Thyroid gland (tissue), 4 donors: Measurements from ENCODE around the gene COL13A1. TPM values are rescaled to one million over a fixed set of nuclear protein-coding genes. Genes with fewer than 3 reads are reported as not detected.

Experiments
- DNase-seq, 2 donors: peaks; one replicate each; pipeline ENCODE4 v3.0.0-alpha.2; 2019
- H3K27ac ChIP-seq, 3 donors: fragments of 200-600 bp; sonication (generic); 1 replicate in 2 of 3; 2 replicates in 1 of 3; pipeline ENCODE4 v1.5.1; 2016 to 2019; ENCODE audit warnings: mild to moderate bottlenecking in 1 of 3, moderate library complexity in 1 of 3
- H3K27me3 ChIP-seq: fragments of 200-600 bp; sonication (generic); one replicate; pipeline ENCODE4 v1.5.1; 2019
- H3K36me3 ChIP-seq, 2 donors: fragments of 200-600 bp; sonication (generic); one replicate each; pipeline ENCODE4 v1.5.1; 2016 to 2019
- H3K4me1 ChIP-seq, 2 donors: fragments of 200-600 bp; sonication (generic); one replicate each; pipeline ENCODE4 v1.5.1; 2017 to 2019
- H3K4me3 ChIP-seq, 3 donors: fragments of 200-600 bp; sonication (generic); replicated peaks in 1 of 3; 1 replicate in 2 of 3; 2 replicates in 1 of 3; pipeline ENCODE4 v1.5.1; 2016; ENCODE audit warnings: mild to moderate bottlenecking in 1 of 3
- H3K9me3 ChIP-seq: fragments of 200-600 bp; sonication (generic); one replicate; pipeline ENCODE4 v1.5.1; 2017
- POLR2A ChIP-seq, 2 donors: fragments of 450-650 bp; IDR thresholded peaks; one replicate each; pipeline ENCODE4 v1.6.1; 2017; ENCODE audit warnings: antibody characterized with exemption in 2 of 2, mild to moderate bottlenecking in 2 of 2, moderate library complexity in 1 of 2
- WGBS, 2 donors: methylation state at CpG; one replicate each; pipeline ENCODE4 v1.1.5; 2017; 5-methylcytosine and 5-hydroxymethylcytosine counted together
- intact Hi-C: fragments of 100-400 bp; cut with DNase I; formaldehyde crosslinking; loops from one replicate; pipeline ENCODE4 v1.15.1; 2023
- total RNA-seq, 4 donors: library from RNA; depleted of rRNA; stranded (reverse); fragments of >200 nt; gene quantifications; one replicate each; pipeline ENCODE4 v1.2.3, GENCODE V29; 2016
- TF ChIP-seq, protein P1 (sequence below), 6 experiments: fragments of 200-600 bp in 3 of 6; fragments of 450-650 bp in 3 of 6; sonication (generic) in 3 of 6; IDR thresholded peaks; one replicate each; pipeline ENCODE4 v1.5.1; 2016 to 2019; ENCODE audit warnings: antibody characterized with exemption in 6 of 6, mild to moderate bottlenecking in 2 of 6, inconsistent platforms in 1 of 6, moderate library complexity in 1 of 6

The COL13A1 gene
- total RNA-seq, 4 donors from 2014 or later = 0.22 to 2.4 (median 0.41) TPM

DNA sequence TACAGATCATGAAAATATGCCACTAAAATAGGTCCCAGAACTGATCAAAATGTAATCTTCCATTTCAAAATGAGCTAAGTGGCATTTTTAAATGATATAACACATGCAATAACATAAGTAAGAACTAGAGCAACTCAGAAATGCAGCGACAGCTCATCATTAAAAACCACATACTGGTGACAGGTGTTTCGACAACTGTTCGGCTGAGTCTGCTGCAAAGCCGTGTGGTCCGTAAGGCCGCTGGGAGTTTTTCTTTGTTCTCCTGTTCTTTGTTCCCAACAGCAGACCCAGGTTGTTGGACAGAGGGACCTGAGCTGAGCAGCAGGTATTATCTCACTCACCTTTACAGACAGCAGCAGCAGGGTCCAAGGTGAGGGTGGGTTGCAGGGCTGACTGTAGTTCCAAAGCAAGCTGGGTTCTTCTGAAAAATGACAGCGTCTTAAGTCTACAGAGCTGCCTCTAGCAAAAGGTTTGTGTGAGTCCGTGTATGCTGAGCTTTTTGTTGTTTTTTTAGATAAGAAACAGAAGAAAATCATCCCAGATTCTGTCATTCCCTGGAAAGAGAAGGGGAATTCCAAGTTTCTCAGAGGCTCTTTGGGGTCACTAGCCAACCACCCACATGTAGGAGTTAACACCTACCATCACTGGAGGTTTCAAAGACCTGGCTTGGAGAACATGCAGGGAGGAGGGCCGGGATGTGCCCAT, 205.6 kb downstream of the COL13A1 start:
- no peak overlapping the region for H3K4me3 ChIP-seq
- H3K9me3 ChIP-seq = no peaks in the 10 kb centered on the region
- no peaks in the 10 kb centered on the region for H3K36me3 ChIP-seq
- 83 to 84% methylated on average over 8 to 9 of the region's 9 CpGs for WGBS, 2 donors
- H3K27ac ChIP-seq = no peak overlapping the region
- intact Hi-C loops = no loop called here
- TF ChIP-seq, protein P1, sequence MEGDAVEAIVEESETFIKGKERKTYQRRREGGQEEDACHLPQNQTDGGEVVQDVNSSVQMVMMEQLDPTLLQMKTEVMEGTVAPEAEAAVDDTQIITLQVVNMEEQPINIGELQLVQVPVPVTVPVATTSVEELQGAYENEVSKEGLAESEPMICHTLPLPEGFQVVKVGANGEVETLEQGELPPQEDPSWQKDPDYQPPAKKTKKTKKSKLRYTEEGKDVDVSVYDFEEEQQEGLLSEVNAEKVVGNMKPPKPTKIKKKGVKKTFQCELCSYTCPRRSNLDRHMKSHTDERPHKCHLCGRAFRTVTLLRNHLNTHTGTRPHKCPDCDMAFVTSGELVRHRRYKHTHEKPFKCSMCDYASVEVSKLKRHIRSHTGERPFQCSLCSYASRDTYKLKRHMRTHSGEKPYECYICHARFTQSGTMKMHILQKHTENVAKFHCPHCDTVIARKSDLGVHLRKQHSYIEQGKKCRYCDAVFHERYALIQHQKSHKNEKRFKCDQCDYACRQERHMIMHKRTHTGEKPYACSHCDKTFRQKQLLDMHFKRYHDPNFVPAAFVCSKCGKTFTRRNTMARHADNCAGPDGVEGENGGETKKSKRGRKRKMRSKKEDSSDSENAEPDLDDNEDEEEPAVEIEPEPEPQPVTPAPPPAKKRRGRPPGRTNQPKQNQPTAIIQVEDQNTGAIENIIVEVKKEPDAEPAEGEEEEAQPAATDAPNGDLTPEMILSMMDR (IDR thresholded peaks at IDR 0.05) = no peak
- TF ChIP-seq POLR2A (IDR thresholded peaks at IDR 0.05) = no peak
- no peak for DNase-seq
- no peaks in the 10 kb centered on the region for H3K27me3 ChIP-seq
- no peaks in the 10 kb centered on the region for H3K4me1 ChIP-seq

Other genes with a start within 250 kb of the COL13A1 start
- 1 to 10 TPM in 1 of 4 donors, not detected in 3; 1.9 TPM for gene NEUROG3, start 228.5 kb upstream of the COL13A1 start, total RNA-seq
- gene FAM241B, start 171.7 kb upstream of the COL13A1 start, total RNA-seq = 1 to 10 TPM; 2.1 to 7.2 (median 4.6) TPM